IMR-90 (cell line): ENCODE results near the gene PCK1. TPM values are rescaled to one million over a fixed set of nuclear protein-coding genes. Genes with fewer than 3 reads are reported as not detected.

ENCODE experiments used
- ATAC-seq: fragments of 200-7000 bp; cut with Tn5 transposase; 2 replicates; pipeline ENCODE4 v1.9.1; 2020; ENCODE audit warnings: low read depth, mild to moderate bottlenecking, moderate library complexity
- BruUV-seq: library from RNA; stranded (reverse); fragments of 400-500 nt; replicated peaks from 2 replicates; lab custom pipeline; 2021; lab: Mats Ljungman, UMichigan
- CTCF ChIA-PET: fragments of 300-600 bp; formaldehyde crosslinking; extraction: SDS; loops from one replicate; lab custom pipeline; 2021; ENCODE audit warnings: antibody characterized with exemption; lab: Yijun Ruan, JAX
- POLR2A ChIA-PET: fragments of 300-600 bp; sonication (Branson Sonifier 250); formaldehyde crosslinking; loops from one replicate; lab custom pipeline; 2022; ENCODE audit warnings: antibody characterized with exemption; ENCODE audit not compliant: unreplicated experiment; lab: Charles Lee
- DNase-seq: peaks from one replicate; pipeline ENCODE4 v3.0.0; 2013
- H2AFZ ChIP-seq: replicated peaks from 2 replicates; pipeline ENCODE3; 2013; ENCODE audit warnings: low read length, mild to moderate bottlenecking; ENCODE audit not compliant: poor library complexity
- H2AK5ac ChIP-seq: 2 replicates; pipeline ENCODE4 v1.6.1; 2013; ENCODE audit warnings: low read depth, low read length, inconsistent platforms
- H2AK9ac ChIP-seq: replicated peaks from 2 replicates; pipeline ENCODE3; 2013; ENCODE audit warnings: mild to moderate bottlenecking, low read depth, low read length, moderate library complexity; ENCODE audit not compliant: poor library complexity
- H2BK120ac ChIP-seq: 2 replicates; pipeline ENCODE4 v1.6.1; 2013; ENCODE audit warnings: low read depth, low read length, inconsistent platforms
- H2BK15ac ChIP-seq: 3 replicates; pipeline ENCODE4 v1.6.1; 2013; ENCODE audit warnings: low read depth, low read length, inconsistent platforms
- H2BK20ac ChIP-seq: 2 replicates; pipeline ENCODE4 v1.6.1; 2013; ENCODE audit warnings: low read depth, mild to moderate bottlenecking, inconsistent platforms, low read length, moderate library complexity
- H2BK5ac ChIP-seq: 2 replicates; pipeline ENCODE4 v1.6.1; 2013; ENCODE audit warnings: mild to moderate bottlenecking, low read depth, low read length, inconsistent platforms; ENCODE audit not compliant: poor library complexity, severe bottlenecking
- H3K14ac ChIP-seq: replicated peaks from 2 replicates; pipeline ENCODE4 v1.6.1; 2013; ENCODE audit warnings: low read depth, low read length, inconsistent platforms
- H3K18ac ChIP-seq: 2 replicates; pipeline ENCODE4 v1.6.1; 2013; ENCODE audit warnings: low read depth, low read length, control low read depth
- H3K23ac ChIP-seq: 2 replicates; pipeline ENCODE4 v1.6.1; 2013; ENCODE audit warnings: low read depth, low read length, inconsistent platforms
- H3K27ac ChIP-seq: 2 replicates; pipeline ENCODE4 v1.5.1; 2013; ENCODE audit warnings: mild to moderate bottlenecking, control low read depth, low read length; ENCODE audit not compliant: insufficient read depth
- H3K27me3 ChIP-seq: 2 replicates; pipeline ENCODE4 v1.6.1; 2013; ENCODE audit warnings: low read length; ENCODE audit not compliant: control insufficient read depth, insufficient read depth
- H3K36me3 ChIP-seq: 2 replicates; pipeline ENCODE4 v1.6.1; 2013; ENCODE audit warnings: low read length, mixed read lengths; ENCODE audit not compliant: control insufficient read depth, insufficient read depth
- H3K4ac ChIP-seq: 2 replicates; pipeline ENCODE4 v1.6.1; 2013; ENCODE audit warnings: low read depth, low read length, inconsistent platforms
- H3K4me1 ChIP-seq: 2 replicates; pipeline ENCODE4 v1.6.1; 2013; ENCODE audit warnings: low read length, mixed read lengths; ENCODE audit not compliant: control insufficient read depth, insufficient read depth
- H3K4me2 ChIP-seq: 2 replicates; pipeline ENCODE4 v1.6.1; 2013; ENCODE audit warnings: low read depth, mild to moderate bottlenecking, control low read depth, low read length, moderate library complexity
- H3K4me3 ChIP-seq: 2 replicates; pipeline ENCODE4 v1.5.1; 2013; ENCODE audit warnings: low read depth, mild to moderate bottlenecking, control low read depth, low read length, moderate library complexity; ENCODE audit not compliant: insufficient read depth
- H3K56ac ChIP-seq: 2 replicates; pipeline ENCODE4 v1.6.1; 2013; ENCODE audit warnings: low read length, inconsistent platforms; ENCODE audit not compliant: insufficient read depth; ENCODE audit errors: extremely low read depth
- H3K79me1 ChIP-seq, 2 experiments: 2 replicates each; pipeline ENCODE4 v1.6.1; 2013; ENCODE audit warnings: low read length in 2 of 2, inconsistent platforms in 1 of 2, low read depth in 1 of 2
- H3K9ac ChIP-seq: 2 replicates; pipeline ENCODE4 v1.6.1; 2013; ENCODE audit warnings: low read depth, low read length, control low read depth
- H3K9me1 ChIP-seq: 2 replicates; pipeline ENCODE4 v1.6.1; 2013; ENCODE audit warnings: low read length, inconsistent platforms; ENCODE audit not compliant: insufficient read depth
- H3K9me3 ChIP-seq: 2 replicates; pipeline ENCODE4 v1.6.1; 2013; ENCODE audit warnings: low read length; ENCODE audit not compliant: control insufficient read depth, insufficient read depth
- H4K20me1 ChIP-seq: 2 replicates; pipeline ENCODE4 v1.6.1; 2013; ENCODE audit warnings: low read length, inconsistent platforms; ENCODE audit not compliant: insufficient read depth
- H4K5ac ChIP-seq: 2 replicates; pipeline ENCODE4 v1.6.1; 2013; ENCODE audit warnings: mild to moderate bottlenecking, low read depth, low read length, control low read depth
- H4K8ac ChIP-seq, 2 experiments: 2 replicates each; pipeline ENCODE4 v1.6.1; 2013; ENCODE audit warnings: low read depth in 2 of 2, low read length in 2 of 2, control low read depth in 1 of 2, inconsistent platforms in 1 of 2
- H4K91ac ChIP-seq: 2 replicates; pipeline ENCODE4 v1.6.1; 2013; ENCODE audit warnings: low read depth, low read length, inconsistent platforms; ENCODE audit not compliant: insufficient read depth
- MAZ ChIP-seq: IDR thresholded peaks from 2 replicates; pipeline ENCODE4 v1.6.1; 2012; ENCODE audit warnings: low read depth, mild to moderate bottlenecking, low read length, improper control_type of control experiment, moderate library complexity, borderline replicate concordance
- RCOR1 ChIP-seq: IDR thresholded peaks from 2 replicates; pipeline ENCODE4 v1.6.1; 2012; ENCODE audit warnings: mild to moderate bottlenecking, low read length, improper control_type of control experiment; ENCODE audit not compliant: insufficient replicate concordance
- SMC3 ChIP-seq: fragments of 150-350 bp; IDR thresholded peaks from 2 replicates; pipeline ENCODE4 v1.6.1; 2016; ENCODE audit warnings: low read depth, mild to moderate bottlenecking, antibody characterized with exemption, low read length, moderate library complexity
- WGBS, 2 experiments: methylation state at CpG; one replicate each; pipeline versions ENCODE4 v1.1.5 to v1.1.7; 2013; ENCODE audit warnings: missing lambda C conversion rate in 2 of 2; ENCODE audit not compliant: insufficient read length in 1 of 2; ENCODE audit errors: extremely low coverage in 2 of 2; 5-methylcytosine and 5-hydroxymethylcytosine counted together
- dilution Hi-C: fragments of 300-500 bp; cut with HindIII; formaldehyde crosslinking; loops from one replicate; pipeline ENCODE4 v1.14.3; 2018; ENCODE audit warnings: low sequenced_read_pairs; ENCODE audit not compliant: unreplicated experiment
- in situ Hi-C: fragments of 300-500 bp; cut with MboI; formaldehyde crosslinking; loops from 3 replicates; pipeline ENCODE4 v1.14.3; 2019; ENCODE audit warnings: low sequenced_read_pairs, inconsistent platforms, mixed read lengths
- intact Hi-C: fragments of 100-400 bp; cut with micrococcal nuclease; formaldehyde crosslinking; loops from 2 replicates; pipeline ENCODE4 v1.10.0; 2022
- polyA plus RNA-seq, 3 experiments: library from polyadenylated mRNA; depleted of rRNA; stranded (reverse); fragments of >200 nt; gene quantifications; 2 replicates each; pipeline ENCODE4 v1.2.3, GENCODE V29; 2012; ENCODE audit warnings: low replicate concordance in 1 of 3
- total RNA-seq: library from RNA; depleted of rRNA; stranded (reverse); fragments of >200 nt; gene quantifications from 2 replicates; pipeline ENCODE4 v1.2.3, GENCODE V29; 2012

The PCK1 gene
- total and polyA plus RNA-seq, 2 of the 4 experiments (the other 2 are of a cell fraction) = not detected

DNA sequence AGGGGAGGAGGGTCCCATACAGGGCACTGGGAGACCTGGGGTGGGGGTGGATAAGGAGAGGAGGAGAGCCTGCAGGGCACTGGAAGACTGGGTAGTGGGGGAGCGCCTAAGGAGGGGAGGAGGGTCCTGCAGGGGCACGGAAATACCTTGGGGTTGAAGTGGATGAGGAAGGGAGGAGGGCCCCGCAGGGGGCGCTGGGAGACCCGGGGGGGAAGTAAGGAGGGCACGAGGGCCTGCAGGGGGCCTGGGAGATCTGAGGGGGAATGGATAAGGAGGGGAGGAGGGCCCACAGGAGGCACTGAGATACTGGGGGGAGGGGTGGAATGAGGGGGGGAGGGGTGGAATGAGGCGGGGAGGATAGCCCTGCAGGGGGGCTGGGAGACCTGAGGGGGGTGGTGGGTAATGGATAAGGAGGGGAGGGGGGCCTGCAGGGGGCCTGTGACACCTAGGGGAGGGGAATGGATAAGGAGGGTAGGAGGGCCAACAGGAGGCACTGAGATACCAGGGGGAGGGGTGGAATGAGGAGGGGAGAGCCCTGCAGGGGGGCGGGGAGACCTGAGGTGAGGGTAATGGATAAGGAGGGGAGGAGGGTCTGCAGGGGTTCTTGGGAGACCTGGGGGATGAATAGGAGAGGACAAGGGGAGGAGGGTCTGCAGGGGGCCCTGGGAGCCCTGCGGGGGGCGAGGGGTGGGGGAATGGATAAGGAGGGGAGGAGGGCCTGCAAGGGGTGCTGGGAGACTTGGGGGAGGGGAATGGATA, 35.4 kb upstream of the PCK1 start:
- Histone ChIP-seq H2BK120ac (no peak overlapping the region), H3K27ac (no peak overlapping the region), H3K79me1 (no peaks in the 10 kb centered on the region), H3K27me3 (peaks cover 7% of the 10 kb centered on the region), H3K4me3 (no peak overlapping the region), H2AFZ (no peak overlapping the region), H2BK5ac (no peak overlapping the region), H4K8ac (no peak overlapping the region), H2AK5ac (no peak overlapping the region), H3K4me1 (no peaks in the 10 kb centered on the region), H2AK9ac (no peak overlapping the region), H3K14ac (no peak overlapping the region), H3K23ac (no peak overlapping the region), H2BK20ac (no peak overlapping the region), H3K4ac (no peak overlapping the region), H3K9ac (no peak overlapping the region), H4K20me1 (no peaks in the 10 kb centered on the region), H3K18ac (no peak overlapping the region), H2BK15ac (no peak overlapping the region), H3K56ac (no peak overlapping the region), H3K9me3 (no peaks in the 10 kb centered on the region), H3K4me2 (no peak overlapping the region), H3K9me1 (no peaks in the 10 kb centered on the region), H3K36me3 (no peaks in the 10 kb centered on the region), H4K91ac (no peak overlapping the region), H4K5ac (no peak overlapping the region)
- TF ChIP-seq MAZ (no peak), SMC3 (no peak), RCOR1 (no peak)
- DNase-seq (no peak), ATAC-seq (no peak)
- CTCF ChIA-PET = no interaction called here
- dilution Hi-C loops (no loop called here), in situ Hi-C loops (no loop called here), intact Hi-C loops (no loop called here)
- POLR2A ChIA-PET = no interaction called here
- no TSS peak for BruUV-seq
- WGBS, 2 experiments = no CpG with 5 or more reads among the region's 10 CpGs
